GM18526 (cell line): ENCODE measurements around the gene TAF1.

Experiments used
- POLR2A ChIP-seq: IDR thresholded peaks from 3 replicates; pipeline ENCODE4 v1.6.1; 2011; ENCODE audit not compliant: insufficient read length; ENCODE audit errors: extremely low read depth

Gene TAF1

DNA sequence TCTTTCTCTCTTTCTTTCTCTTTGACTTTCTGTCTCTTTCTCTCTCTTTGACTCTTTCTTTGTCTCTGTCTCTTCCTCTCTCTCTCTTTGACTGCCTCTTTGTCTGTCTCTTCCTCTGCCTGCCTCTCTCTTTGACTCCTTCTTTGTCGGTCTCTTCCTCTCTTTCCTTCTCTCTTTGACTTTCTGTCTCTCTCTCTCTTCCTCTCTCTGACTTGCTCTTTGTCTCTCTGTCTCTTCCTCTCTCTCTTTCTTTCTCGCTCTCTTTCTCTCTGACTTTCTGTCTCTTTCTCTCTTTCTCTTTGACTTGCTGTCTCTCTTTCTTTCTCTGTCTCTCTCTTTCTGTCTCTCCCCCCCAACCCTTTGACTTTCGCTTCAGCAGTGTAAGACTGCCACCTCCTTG is 130.3 kb downstream of the TAF1 start:
- TF ChIP-seq POLR2A = no peak

GRCh38 chrX:71504346-71504745 is 138.2 kb downstream of the TAF1 start:
- no peak for TF ChIP-seq POLR2A

DNA sequence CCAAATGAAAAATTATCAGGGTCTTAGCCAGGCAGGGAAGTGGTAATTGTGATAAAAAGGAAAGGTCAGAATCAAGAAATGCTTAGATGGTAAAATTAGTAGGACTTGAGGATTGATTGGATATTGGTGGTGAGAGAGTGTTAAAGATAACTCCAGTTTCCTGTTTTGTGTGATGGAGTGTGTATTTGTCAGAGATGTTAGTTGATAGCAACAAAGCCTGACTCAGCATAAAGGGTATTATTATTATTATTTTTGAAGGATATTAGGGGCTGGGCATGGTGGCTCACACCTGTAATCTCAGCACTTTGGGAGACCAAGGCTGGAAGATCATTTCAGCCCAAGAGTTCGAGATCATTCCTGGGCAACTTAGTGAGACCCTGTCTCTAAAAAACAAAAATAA is 143.1 kb downstream of the TAF1 start:
- no peak for TF ChIP-seq POLR2A

DNA sequence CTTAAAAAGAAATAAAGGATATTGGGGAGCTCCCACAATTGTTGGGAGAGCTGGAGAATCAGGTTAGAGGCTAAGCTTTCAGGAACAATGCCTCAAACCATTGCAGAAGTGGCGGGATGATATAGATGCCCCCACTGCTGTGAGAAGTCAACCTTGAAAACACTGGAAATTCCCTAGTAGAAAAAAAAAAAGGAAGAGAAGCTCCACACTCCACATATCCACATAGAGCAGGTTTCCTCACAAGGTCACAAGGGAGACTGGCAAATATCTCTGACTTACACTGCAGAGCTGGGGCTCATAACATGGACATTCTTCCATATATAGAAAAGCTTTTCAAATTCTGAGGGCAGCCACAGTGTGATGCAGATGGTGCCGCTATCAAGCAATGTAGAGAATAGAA is 144.0 kb downstream of the TAF1 start:
- TF ChIP-seq POLR2A = no peak

- TF ChIP-seq POLR2A = no peak
These were observed 148.3 kb downstream of the TAF1 start for GRCh38 chrX:71514367-71515037.

DNA sequence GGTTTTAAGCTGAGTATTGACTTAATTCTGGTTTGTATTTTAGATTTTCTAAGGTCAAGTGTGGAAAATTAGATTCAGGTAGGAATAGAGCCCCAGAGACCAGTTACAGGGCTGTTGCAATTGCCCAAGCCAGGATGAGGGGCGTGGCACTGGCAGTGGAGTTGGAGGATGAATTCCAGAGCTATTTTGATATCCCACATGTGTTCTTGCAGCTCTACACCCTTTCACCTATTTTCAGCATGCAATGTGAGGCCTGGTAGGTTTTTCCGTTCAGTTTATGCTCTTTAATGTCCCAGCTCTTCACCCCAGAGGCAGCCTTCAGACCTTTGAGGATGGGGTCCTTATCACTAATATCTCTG is 148.9 kb downstream of the TAF1 start:
- no peak for TF ChIP-seq POLR2A
